Right ventricle myocardium superior (tissue), 1 donor: ENCODE measurements around the gene PSAP. TPM values are rescaled to one million over a fixed set of nuclear protein-coding genes. Genes with fewer than 3 reads are reported as not detected.

Source experiments
- ATAC-seq: fragments of 200-7000 bp; cut with Tn5 transposase; one replicate; pipeline ENCODE4 v1.9.1; 2020; ENCODE audit warnings: mild to moderate bottlenecking; ENCODE audit not compliant: poor library complexity
- DNase-seq: peaks from one replicate; pipeline ENCODE4 v3.0.0-alpha.2; 2020
- intact Hi-C: fragments of 100-400 bp; cut with DNase I; formaldehyde crosslinking; loops from one replicate; pipeline ENCODE4 v1.11.2; 2022
- total RNA-seq: library from RNA; stranded (reverse); fragmentation: NEBNext Ultra II Directional; extraction: Animal tissue kit (Norgen Biotek cat#: 25700); gene quantifications from one replicate; pipeline ENCODE4 v1.2.1, GENCODE V29; 2021
- donor health status: DM: no; HTN: yes; CAD: no; lungs with severe emphysema.

The PSAP gene
- total RNA-seq, 1 donor from 2014 or later, result 1,816 TPM

DNA sequence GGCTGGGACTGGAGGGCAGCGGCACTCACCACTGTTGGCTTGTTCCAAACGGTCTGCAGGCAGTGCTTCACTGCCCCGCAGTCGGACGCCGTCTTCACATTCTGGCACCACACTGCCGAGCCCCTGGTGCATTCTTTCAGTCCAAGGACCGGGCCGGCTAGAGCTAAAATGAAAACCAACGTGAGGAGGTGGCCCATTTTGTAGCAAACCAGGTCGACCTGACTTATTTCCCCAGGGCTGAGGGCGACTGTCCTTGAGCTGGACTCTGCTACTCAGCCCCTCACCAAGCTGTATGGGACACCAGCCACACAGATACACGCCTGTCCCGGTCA, 16.7 kb downstream of the PSAP start:
- no peak for DNase-seq

DNA sequence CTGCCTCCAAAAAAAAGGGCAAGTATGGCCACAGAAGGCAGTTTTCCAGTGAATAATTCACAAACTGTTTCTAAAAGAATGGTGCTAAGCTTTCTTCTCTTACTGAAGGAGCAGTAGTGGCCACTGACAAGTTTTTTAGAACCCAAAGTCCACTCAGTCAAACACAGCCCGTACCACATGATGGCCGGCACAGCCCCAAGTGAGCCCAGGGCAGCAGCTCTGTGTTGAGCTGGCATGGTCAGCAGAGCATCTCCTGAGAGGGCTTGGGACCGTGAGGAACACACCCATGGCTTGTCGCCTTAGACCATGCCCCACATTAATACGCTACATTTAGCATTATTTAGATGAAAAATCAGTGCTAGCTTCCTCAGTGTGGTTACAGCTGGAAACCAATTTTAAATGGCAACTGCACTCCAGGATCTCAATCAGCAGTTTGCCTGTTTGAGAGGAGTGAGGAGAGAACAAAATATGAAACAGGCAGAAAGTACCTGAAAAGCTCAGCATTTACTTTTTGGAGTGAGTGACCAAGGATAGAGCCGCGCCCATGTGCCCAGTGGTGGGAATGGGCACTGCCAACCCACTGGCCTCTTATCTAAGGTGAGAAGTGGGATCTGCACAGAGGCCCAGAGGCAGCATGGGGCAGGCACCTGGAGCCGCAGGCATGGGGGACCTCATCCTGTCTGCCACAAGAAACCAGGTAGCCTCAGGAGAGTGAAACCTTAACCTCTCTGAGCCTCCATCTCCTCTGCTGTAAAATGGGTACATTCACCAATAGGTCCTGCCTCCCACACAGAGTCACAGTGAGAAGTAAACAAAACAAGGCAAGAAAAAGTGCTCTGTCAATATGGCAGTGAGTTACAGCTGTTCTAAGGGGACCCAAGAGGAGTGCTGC, 17.4 kb downstream of the PSAP start:
- intact Hi-C loops, result loop anchor here (2.0 kb wide), 1 partner anchor 55 kb away; no protein-coding TSS in a partner anchor

More for the DNA sequence above, 16.7 kb downstream of the PSAP start:
- ATAC-seq, result no peak
- intact Hi-C loops, result loop anchor here (2.0 kb wide), 1 partner anchor 54 kb away; no protein-coding TSS in a partner anchor

GRCh38 chr10:71832967-71833366, 18.1 kb downstream of the PSAP start:
- no peak for ATAC-seq
- DNase-seq, result no peak
- intact Hi-C loops, result no loop called here

More for the DNA sequence above, 17.4 kb downstream of the PSAP start:
- ATAC-seq, result no peak
- no peak for DNase-seq

DNA sequence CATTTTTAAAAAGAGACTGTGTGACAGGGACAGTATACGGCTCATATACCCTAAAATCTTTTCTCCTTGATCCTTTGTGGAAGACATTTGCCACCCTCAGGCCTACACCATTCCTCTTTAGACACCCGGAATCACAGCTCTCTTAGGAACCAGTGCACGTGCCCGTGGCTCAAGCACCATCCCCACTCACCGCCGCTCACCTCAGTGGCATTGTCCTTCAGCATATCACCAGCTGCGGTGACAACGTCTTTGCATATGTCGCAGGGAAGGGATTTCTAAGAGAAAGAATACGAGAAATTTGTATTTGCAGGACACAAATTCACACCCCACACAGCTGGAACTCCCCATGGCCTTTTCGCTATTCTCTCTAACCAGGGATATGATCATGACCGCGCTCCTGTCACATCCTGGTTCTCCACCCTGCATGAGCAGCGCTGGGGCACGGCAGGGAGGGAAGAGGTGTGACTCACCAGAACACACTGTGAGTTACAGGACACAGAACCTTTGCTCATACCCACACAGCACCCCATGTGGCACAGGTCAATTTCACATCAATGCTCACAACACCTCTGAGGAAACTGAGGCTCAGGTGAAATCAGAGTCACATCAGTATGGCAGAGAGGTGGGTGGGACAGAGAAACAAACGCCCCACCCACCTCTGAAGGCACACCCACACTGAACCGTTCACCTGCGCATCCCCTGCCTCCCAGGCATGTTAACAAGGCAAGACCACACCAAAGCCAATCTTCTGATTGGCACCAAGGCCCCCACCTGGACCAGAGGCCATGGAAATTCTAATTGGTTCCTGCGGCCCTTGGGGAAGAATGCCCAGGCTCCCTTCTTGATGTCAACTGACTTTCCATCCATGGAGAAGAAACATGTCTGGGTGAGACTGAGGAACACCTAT, 19.2 kb downstream of the PSAP start:
- no peak for DNase-seq
- ATAC-seq, result no peak
- intact Hi-C loops, result no loop called here

- ATAC-seq (no peak), DNase-seq (no peak)
- intact Hi-C loops, result no loop called here
Measured at GRCh38 chr10:71830726-71831125, 20.3 kb downstream of the PSAP start.

GRCh38 chr10:71829896-71830295, 21.2 kb downstream of the PSAP start:
- intact Hi-C loops, result no loop called here
- DNase-seq, result no peak
- ATAC-seq, result peak; percentile 11

- intact Hi-C loops, result no loop called here
- peak; percentile 72 for DNase-seq
- ATAC-seq, result peak; percentile 68
Measured at GRCh38 chr10:71829171-71829570, 21.9 kb downstream of the PSAP start.

- no peak for DNase-seq
- ATAC-seq, result no peak
- intact Hi-C loops, result no loop called here
Measured at GRCh38 chr10:71828702-71829101, 22.3 kb downstream of the PSAP start.

- no peak for ATAC-seq
- intact Hi-C loops, result no loop called here
- no peak for DNase-seq
Measured at GRCh38 chr10:71827852-71828251, 23.2 kb downstream of the PSAP start.

DNA sequence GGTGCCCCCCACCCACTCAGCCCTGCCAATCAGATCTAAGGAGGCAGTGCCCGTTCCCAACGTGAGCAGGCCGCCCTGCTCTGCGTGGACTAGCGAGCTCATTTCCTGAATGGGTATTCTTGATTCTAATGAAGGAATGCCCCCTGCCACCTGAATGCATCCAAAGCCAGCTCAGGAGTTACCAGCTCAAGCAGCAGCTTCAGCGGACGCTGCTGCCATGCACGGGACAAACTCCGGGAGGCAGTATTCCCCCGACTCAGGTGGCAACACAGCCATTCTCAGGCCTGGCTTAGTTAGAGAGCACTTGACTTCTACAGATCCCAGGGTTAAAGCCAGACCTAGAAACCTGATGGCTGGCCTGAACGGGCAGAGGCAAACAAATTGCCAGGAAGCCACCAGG, 25.8 kb downstream of the PSAP start:
- DNase-seq (no peak), ATAC-seq (no peak)
- intact Hi-C loops, result no loop called here

- ATAC-seq (no peak), DNase-seq (no peak)
- intact Hi-C loops, result no loop called here
Measured at GRCh38 chr10:71824333-71824732, 26.7 kb downstream of the PSAP start.

DNA sequence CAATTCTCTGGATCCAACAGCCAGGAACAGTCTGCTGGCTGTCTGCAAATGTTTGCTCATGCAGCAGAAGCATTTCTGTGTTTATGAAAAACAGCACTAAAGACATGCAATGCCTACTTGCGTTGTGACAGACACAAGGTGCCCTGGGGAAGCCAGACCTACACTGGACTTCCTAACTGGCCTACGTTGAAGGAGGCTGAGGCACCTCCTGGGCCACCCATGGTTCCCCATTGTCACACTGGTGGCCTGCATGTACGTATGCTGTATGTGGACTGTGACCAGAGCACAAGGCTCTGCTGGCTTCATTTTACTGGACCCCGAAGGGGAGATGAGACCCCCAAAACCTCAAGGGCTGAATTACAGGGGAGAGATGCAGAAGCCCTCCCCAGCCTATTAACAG, 27.7 kb downstream of the PSAP start:
- intact Hi-C loops, result no loop called here
- DNase-seq, result peak; percentile 8
- no peak for ATAC-seq

DNA sequence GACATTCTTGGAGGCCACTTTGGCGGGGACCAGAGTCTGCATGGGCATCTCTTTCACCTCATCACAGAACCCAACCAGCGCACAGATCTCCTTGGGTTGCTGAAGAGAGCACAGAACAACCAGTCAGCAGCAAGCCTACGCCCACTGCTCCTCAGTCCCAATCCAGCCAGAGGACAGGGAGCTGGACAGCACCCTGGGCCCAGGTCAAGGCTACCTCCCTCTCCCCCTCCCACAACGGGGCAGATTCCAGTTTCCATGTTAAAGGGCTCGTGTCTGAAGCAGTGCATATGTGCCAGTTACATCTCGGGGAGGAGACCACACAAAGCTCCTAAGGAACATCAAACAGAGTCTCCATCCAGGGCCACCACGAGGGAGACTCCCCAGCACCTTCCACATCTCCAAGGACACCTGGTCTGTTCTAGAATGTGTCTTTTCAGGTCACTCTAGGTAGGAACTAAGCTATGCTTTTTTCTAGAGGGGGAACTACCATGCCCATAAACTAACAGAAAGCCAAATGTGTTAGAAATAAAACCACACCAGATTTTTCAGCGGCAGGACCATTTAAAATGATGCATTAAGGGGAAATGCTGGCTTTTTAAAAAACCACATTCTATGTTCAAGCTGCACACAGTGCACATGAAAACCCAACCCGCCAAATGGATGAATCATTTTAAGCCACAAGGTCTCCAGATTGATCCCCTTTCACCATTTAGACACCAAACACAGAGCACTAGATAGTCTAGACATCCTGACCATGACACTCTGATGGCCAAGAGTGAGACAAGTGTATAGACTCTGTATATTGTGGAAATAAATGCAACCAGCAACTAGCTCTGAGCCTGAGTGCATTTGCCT, 28.9 kb downstream of the PSAP start:
- ATAC-seq, result no peak
- intact Hi-C loops, result no loop called here
- no peak for DNase-seq

- no peak for ATAC-seq
- intact Hi-C loops, result no loop called here
- DNase-seq, result no peak
Measured at GRCh38 chr10:71820966-71821365, 30.1 kb downstream of the PSAP start.

GRCh38 chr10:71819985-71820384, 31.1 kb downstream of the PSAP start:
- intact Hi-C loops, result no loop called here
- DNase-seq (no peak), ATAC-seq (no peak)

DNA sequence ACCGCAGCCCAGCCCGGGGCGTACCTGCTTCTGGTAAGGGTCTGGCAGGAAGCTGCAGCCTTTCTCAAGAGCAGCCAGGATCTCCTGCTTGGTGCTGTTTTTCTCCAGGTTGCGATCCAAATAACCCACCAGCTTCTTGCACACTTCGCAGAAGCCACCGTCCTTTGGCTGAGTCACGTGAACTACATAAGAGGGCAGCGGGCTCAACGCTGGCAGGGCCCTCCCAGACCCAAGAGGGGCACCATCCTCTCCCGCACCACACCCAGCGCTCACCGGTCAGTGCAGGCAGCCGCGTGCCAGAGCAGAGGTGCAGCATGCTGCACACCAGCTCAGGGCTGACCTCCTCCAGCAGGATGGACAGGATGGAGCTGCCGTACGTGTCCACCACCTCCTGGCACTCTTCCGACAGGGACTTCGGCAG, 31.6 kb downstream of the PSAP start:
- ATAC-seq, result no peak
- intact Hi-C loops, result no loop called here
- no peak for DNase-seq

- intact Hi-C loops, result no loop called here
- ATAC-seq (no peak), DNase-seq (no peak)
Measured at GRCh38 chr10:71818674-71819260, 32.3 kb downstream of the PSAP start.

GRCh38 chr10:71817831-71818655, 33.0 kb downstream of the PSAP start:
- peak; percentile 85 for DNase-seq
- ATAC-seq, result peak; percentile 78
- intact Hi-C loops, result no loop called here
